Measurements from ENCODE around the gene CAMKMT. TPM values are rescaled to one million over a fixed set of nuclear protein-coding genes. Genes with fewer than 3 reads are reported as not detected.

CAMKMT gene
- total RNA-seq, 3 donors from 2014 or later (not counting 1 experiment from before 2014, with no cell fraction given) = 18.1 to 25.0 (median 20.6) TPM

DNA sequence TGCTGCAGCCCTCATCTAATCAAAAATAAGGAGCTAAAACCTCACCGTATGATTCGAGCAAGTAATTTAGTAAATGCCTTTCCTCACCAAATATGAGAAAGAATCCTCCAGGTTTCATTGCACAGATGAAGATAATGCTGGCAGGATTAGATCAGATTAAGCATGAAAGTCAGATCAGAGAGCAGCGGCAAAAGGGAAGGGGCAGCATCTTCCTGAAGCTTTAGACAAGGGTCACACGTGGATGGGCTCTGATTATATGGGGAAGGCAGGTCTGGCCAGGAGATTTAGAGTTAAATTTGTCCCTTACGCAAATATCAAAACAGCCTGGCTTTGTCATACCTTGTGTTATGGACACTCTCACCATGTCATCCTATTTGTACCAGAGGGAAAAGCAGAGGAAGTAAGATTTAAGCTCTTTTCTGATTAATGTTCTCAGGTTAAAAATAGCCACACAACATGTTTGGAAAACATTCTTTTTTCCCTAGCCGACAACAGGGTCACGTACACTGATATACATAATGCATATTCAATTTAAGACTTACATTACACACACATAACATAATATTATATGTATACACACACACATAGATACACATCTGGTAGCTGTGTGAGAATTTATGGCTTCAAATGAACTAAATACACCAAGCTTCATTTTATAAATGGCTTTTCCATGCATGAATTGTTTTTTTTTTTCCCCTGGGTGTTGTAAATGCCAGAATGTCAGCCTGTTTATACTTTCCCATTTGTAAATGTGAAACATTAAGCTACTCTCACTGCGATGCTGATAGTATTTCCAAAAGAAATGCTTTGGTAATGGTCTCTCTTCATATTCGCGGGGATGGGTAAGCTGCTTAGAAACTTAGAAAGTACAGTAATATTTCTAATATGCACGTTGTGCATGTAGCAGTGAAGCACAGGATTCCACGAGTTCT is 383.5 kb downstream of the CAMKMT start:
- H3K27me3 ChIP-seq (ENCODE audit: control insufficient read depth, insufficient read depth, low read length) = no peaks in the 10 kb centered on the region
- H3K36me3 Mint-ChIP-seq = peaks cover 25% of the 10 kb centered on the region
- no peaks in the 10 kb centered on the region for H3K9me3 Mint-ChIP-seq
- H3K36me3 ChIP-seq (ENCODE audit: control insufficient read depth, insufficient read depth, low read length) = no peaks in the 10 kb centered on the region
- peaks cover 7 to 8% of the 10 kb centered on the region in 2 donors for H3K27me3 Mint-ChIP-seq (ENCODE audit: low read depth in 2 of 2)
- H3K27ac ChIP-seq (ENCODE audit: low read length) = no peak overlapping the region
- H3K4me3 Mint-ChIP-seq = no peak overlapping the region
- ATAC-seq (no peak), DNase-seq (no peak)
- H3K27ac Mint-ChIP-seq = no peak overlapping the region
- no peaks in the 10 kb centered on the region for H3K4me1 Mint-ChIP-seq
- TF ChIP-seq, protein P1, sequence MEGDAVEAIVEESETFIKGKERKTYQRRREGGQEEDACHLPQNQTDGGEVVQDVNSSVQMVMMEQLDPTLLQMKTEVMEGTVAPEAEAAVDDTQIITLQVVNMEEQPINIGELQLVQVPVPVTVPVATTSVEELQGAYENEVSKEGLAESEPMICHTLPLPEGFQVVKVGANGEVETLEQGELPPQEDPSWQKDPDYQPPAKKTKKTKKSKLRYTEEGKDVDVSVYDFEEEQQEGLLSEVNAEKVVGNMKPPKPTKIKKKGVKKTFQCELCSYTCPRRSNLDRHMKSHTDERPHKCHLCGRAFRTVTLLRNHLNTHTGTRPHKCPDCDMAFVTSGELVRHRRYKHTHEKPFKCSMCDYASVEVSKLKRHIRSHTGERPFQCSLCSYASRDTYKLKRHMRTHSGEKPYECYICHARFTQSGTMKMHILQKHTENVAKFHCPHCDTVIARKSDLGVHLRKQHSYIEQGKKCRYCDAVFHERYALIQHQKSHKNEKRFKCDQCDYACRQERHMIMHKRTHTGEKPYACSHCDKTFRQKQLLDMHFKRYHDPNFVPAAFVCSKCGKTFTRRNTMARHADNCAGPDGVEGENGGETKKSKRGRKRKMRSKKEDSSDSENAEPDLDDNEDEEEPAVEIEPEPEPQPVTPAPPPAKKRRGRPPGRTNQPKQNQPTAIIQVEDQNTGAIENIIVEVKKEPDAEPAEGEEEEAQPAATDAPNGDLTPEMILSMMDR (IDR thresholded peaks at IDR 0.05) = no peak
- WGBS (ENCODE audit: insufficient coverage) = 94% methylated on average over 12 of the region's 12 CpGs
- H3K9me3 ChIP-seq (ENCODE audit: control insufficient read depth, insufficient read depth, low read length) = no peaks in the 10 kb centered on the region
- intact Hi-C loops (cut with micrococcal nuclease) = no loop called here
- no peaks in the 10 kb centered on the region for H3K4me1 ChIP-seq (ENCODE audit: control insufficient read depth, insufficient read depth, low read length)
- no peak overlapping the region for H3K4me3 ChIP-seq (ENCODE audit: low read length)

DNA sequence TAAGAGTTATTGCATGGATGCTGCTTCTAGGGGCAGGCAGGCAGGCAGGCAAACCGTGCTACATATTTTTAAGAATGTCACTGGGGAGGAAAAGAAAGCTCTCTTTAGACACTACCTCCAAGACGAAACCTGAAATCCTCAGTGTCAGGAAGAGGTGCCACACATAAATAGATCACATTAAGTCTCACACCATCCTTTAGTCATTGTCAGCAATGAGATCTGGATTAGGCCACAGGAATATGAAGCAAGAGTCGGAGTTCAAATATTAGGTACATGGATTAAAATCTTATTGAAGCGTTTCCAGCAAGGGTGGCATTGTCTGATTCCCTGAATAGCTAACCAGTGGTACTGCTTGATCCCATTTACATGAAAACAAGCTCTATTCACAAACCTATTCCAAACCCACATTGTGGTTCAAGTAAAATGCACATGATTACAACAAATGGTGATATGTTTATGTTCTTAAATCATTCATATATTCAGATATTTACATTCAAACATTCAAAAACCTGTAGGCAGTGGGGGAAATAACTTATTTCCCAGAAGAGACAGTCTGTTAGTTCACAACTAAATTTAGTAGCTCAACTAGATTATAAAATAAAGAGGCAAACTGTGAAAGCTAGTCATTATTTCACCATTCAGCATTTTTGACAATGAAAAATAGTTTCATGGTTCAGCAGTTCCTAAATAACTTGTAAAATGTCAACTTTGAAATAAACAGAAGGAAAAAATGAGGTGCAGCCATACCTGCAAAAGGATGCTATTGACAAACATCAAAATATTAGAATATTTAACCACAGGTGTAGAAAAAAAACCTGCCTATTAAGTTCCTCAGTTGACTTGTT is 384.4 kb downstream of the CAMKMT start:
- no peaks in the 10 kb centered on the region for H3K4me1 ChIP-seq (ENCODE audit: control insufficient read depth, insufficient read depth, low read length)
- no peak for ATAC-seq
- Mint-ChIP-seq H3K27me3 (ENCODE audit: low read depth in 2 of 2) (peaks cover 9 to 11% of the 10 kb centered on the region in 2 donors), H3K27ac (no peak overlapping the region), H3K9me3 (no peaks in the 10 kb centered on the region), H3K4me1 (peaks cover 0 to 3% of the 10 kb centered on the region in 2 donors), H3K36me3 (peaks cover 25% of the 10 kb centered on the region), H3K4me3 (no peak overlapping the region)
- no peak overlapping the region for H3K4me3 ChIP-seq (ENCODE audit: low read length)
- no peak for DNase-seq
- no peak overlapping the region for H3K27ac ChIP-seq (ENCODE audit: low read length)
- intact Hi-C loops (cut with micrococcal nuclease) = no loop called here
- WGBS (ENCODE audit: insufficient coverage) = 82% methylated on average over 4 of the region's 4 CpGs
- H3K36me3 ChIP-seq (ENCODE audit: control insufficient read depth, insufficient read depth, low read length) = no peaks in the 10 kb centered on the region
- H3K27me3 ChIP-seq (ENCODE audit: control insufficient read depth, insufficient read depth, low read length) = no peaks in the 10 kb centered on the region
- TF ChIP-seq, protein P1 (IDR thresholded peaks at IDR 0.05) = no peak
- no peaks in the 10 kb centered on the region for H3K9me3 ChIP-seq (ENCODE audit: control insufficient read depth, insufficient read depth, low read length)

DNA sequence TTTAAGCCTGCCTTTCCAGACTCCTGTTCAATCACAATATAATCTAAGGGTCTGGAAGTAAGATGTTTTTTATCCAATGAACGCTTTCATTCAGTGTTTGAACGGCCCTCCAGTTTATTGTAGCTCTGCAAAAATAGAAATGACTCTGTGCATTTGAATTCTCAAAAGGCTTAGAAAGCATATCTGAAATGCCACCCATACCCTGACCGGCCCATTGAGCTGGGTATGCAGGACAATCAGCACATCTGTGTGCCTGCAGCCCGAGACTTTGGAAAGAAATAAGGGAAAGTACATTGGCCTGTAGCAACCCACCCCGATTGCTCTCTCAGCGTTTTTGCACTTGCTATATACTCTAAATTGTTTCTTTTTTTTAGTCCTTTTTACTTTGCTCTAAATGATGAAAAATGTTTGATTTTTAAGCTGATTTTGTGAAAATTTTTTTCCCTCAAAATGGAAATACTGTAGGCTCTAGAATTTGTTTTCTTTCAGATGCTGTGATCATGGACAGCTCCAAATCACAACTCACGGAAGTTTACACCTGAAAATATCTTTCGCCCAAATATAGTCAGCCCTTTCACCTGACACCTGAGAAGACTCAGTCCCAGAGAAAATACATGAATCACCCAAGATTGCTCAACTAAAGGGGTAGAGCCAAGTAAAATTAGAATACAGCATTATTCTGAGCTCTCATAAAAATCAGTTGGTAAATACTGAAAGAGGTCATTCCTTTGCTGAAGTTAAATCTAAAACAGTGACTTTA is 385.3 kb downstream of the CAMKMT start:
- Histone ChIP-seq H3K4me3 (ENCODE audit: low read length) (no peak overlapping the region), H3K27ac (ENCODE audit: low read length) (no peak overlapping the region), H3K9me3 (ENCODE audit: control insufficient read depth, insufficient read depth, low read length) (no peaks in the 10 kb centered on the region), H3K27me3 (ENCODE audit: control insufficient read depth, insufficient read depth, low read length) (no peaks in the 10 kb centered on the region), H3K36me3 (ENCODE audit: control insufficient read depth, insufficient read depth, low read length) (no peaks in the 10 kb centered on the region), H3K4me1 (ENCODE audit: control insufficient read depth, insufficient read depth, low read length) (no peaks in the 10 kb centered on the region)
- Mint-ChIP-seq H3K4me3 (no peak overlapping the region), H3K27ac (no peak overlapping the region), H3K36me3 (peaks cover 25% of the 10 kb centered on the region), H3K27me3 (ENCODE audit: low read depth in 2 of 2) (peaks cover 15 to 17% of the 10 kb centered on the region in 2 donors), H3K9me3 (no peaks in the 10 kb centered on the region), H3K4me1 (peaks cover 8 to 10% of the 10 kb centered on the region in 2 donors)
- DNase-seq (no peak), ATAC-seq (no peak)
- WGBS (ENCODE audit: insufficient coverage) = 87% methylated on average over 6 of the region's 8 CpGs
- TF ChIP-seq, protein P1 (IDR thresholded peaks at IDR 0.05) = no peak
- intact Hi-C loops (cut with micrococcal nuclease) = no loop called here
